ENCODE data around the gene TMEM225B. TPM values are rescaled to one million over a fixed set of nuclear protein-coding genes. Genes with fewer than 3 reads are reported as not detected.
"Not testable (repeated sequence)": the region's sequence is repeated elsewhere in the genome, so short reads cannot be mapped to it uniquely, and the experiment has no call there.

Gene TMEM225B
- not detected in 2 replicates for total RNA-seq (2014; rRNA removed; shearing (Covaris generic); ENCODE audit: low replicate concordance)

- in situ Hi-C loops (cut with HindIII; ENCODE audit: low pct_unique_long_range_greater_than_20kb, low sequenced_read_pairs) = no loop called here
- DNase-seq (ENCODE audit: low read depth) = no peak
These were observed at the start of gene TMEM225B for GRCh38 chr7:99597762-99598501. TSS of gene TMEM225B (plus strand) at chr7:99598267. CDS start at chr7:99604389, 6,122 bp downstream.

GRCh38 chr7:99549545-99549944 is 48.5 kb upstream of the TMEM225B start:
- in situ Hi-C loops (cut with HindIII; ENCODE audit: low pct_unique_long_range_greater_than_20kb, low sequenced_read_pairs); DNase-seq (ENCODE audit: low read depth): not testable (repeated sequence)

GRCh38 chr7:99551334-99551733 is 46.7 kb upstream of the TMEM225B start:
- no peak for DNase-seq (ENCODE audit: low read depth)
- in situ Hi-C loops (cut with HindIII; ENCODE audit: low pct_unique_long_range_greater_than_20kb, low sequenced_read_pairs) = no loop called here

- peak; percentile 68 for DNase-seq (ENCODE audit: low read depth)
- in situ Hi-C loops (cut with HindIII; ENCODE audit: low pct_unique_long_range_greater_than_20kb, low sequenced_read_pairs) = no loop called here
These were observed 46.2 kb upstream of the TMEM225B start, which contains the start of gene FAM200A for GRCh38 chr7:99551767-99552463. TSS of gene FAM200A (minus strand) at chr7:99552114. CDS start at chr7:99548407, 3,707 bp downstream.

- in situ Hi-C loops (cut with HindIII; ENCODE audit: low pct_unique_long_range_greater_than_20kb, low sequenced_read_pairs) = no loop called here
- DNase-seq (ENCODE audit: low read depth) = no peak
These were observed 45.0 kb upstream of the TMEM225B start for GRCh38 chr7:99553039-99553438.

- in situ Hi-C loops (cut with HindIII; ENCODE audit: low pct_unique_long_range_greater_than_20kb, low sequenced_read_pairs) = no loop called here
- no peak for DNase-seq (ENCODE audit: low read depth)
These were observed 43.1 kb upstream of the TMEM225B start for GRCh38 chr7:99554939-99555338.

- in situ Hi-C loops (cut with HindIII; ENCODE audit: low pct_unique_long_range_greater_than_20kb, low sequenced_read_pairs) = no loop called here
- no peak for DNase-seq (ENCODE audit: low read depth)
These were observed 40.9 kb upstream of the TMEM225B start for GRCh38 chr7:99557196-99557607.

GRCh38 chr7:99557940-99558305 is 40.1 kb upstream of the TMEM225B start:
- no peak for DNase-seq (ENCODE audit: low read depth)
- in situ Hi-C loops (cut with HindIII; ENCODE audit: low pct_unique_long_range_greater_than_20kb, low sequenced_read_pairs) = no loop called here

GRCh38 chr7:99558306-99559174 is 39.5 kb upstream of the TMEM225B start, which contains the start of gene ZNF655:
TSS of gene ZNF655 (plus strand) at chr7:99558642. CDS start at chr7:99560560, 1,918 bp downstream.
- in situ Hi-C loops (cut with HindIII; ENCODE audit: low pct_unique_long_range_greater_than_20kb, low sequenced_read_pairs) = no loop called here
- DNase-seq (ENCODE audit: low read depth) = peak; percentile 88

GRCh38 chr7:99559175-99559915 is 38.7 kb upstream of the TMEM225B start:
- in situ Hi-C loops (cut with HindIII; ENCODE audit: low pct_unique_long_range_greater_than_20kb, low sequenced_read_pairs) = no loop called here
- no peak for DNase-seq (ENCODE audit: low read depth)

GRCh38 chr7:99560834-99561736 is 37.0 kb upstream of the TMEM225B start:
- in situ Hi-C loops (cut with HindIII; ENCODE audit: low pct_unique_long_range_greater_than_20kb, low sequenced_read_pairs) = no loop called here
- no peak for DNase-seq (ENCODE audit: low read depth)

GRCh38 chr7:99561737-99562051 is 36.4 kb upstream of the TMEM225B start:
- no peak for DNase-seq (ENCODE audit: low read depth)
- in situ Hi-C loops (cut with HindIII; ENCODE audit: low pct_unique_long_range_greater_than_20kb, low sequenced_read_pairs) = no loop called here

- no peak for DNase-seq (ENCODE audit: low read depth)
- in situ Hi-C loops (cut with HindIII; ENCODE audit: low pct_unique_long_range_greater_than_20kb, low sequenced_read_pairs) = no loop called here
These were observed 35.8 kb upstream of the TMEM225B start for GRCh38 chr7:99562114-99562784.

- DNase-seq (ENCODE audit: low read depth) = peak; percentile 83
- in situ Hi-C loops (cut with HindIII; ENCODE audit: low pct_unique_long_range_greater_than_20kb, low sequenced_read_pairs) = no loop called here
These were observed 35.2 kb upstream of the TMEM225B start for GRCh38 chr7:99562832-99563231.

GRCh38 chr7:99563650-99564049 is 34.4 kb upstream of the TMEM225B start:
- in situ Hi-C loops (cut with HindIII; ENCODE audit: low pct_unique_long_range_greater_than_20kb, low sequenced_read_pairs) = no loop called here
- DNase-seq (ENCODE audit: low read depth) = peak; percentile 26

GRCh38 chr7:99568770-99569169 is 29.3 kb upstream of the TMEM225B start:
- DNase-seq (ENCODE audit: low read depth); in situ Hi-C loops (cut with HindIII; ENCODE audit: low pct_unique_long_range_greater_than_20kb, low sequenced_read_pairs): not testable (repeated sequence)

- in situ Hi-C loops (cut with HindIII; ENCODE audit: low pct_unique_long_range_greater_than_20kb, low sequenced_read_pairs) = no loop called here
- no peak for DNase-seq (ENCODE audit: low read depth)
These were observed 26.3 kb upstream of the TMEM225B start for GRCh38 chr7:99571768-99572167.
